Transverse colon (tissue), 4 donors: ENCODE measurements around the gene PLD4. TPM values are rescaled to one million over a fixed set of nuclear protein-coding genes. Genes with fewer than 3 reads are reported as not detected.
"Not testable (repeated sequence)": the region's sequence is repeated elsewhere in the genome, so short reads cannot be mapped to it uniquely, and the experiment has no call there.

Experiments used
- DNase-seq: peaks from one replicate; pipeline ENCODE4 v3.0.0-alpha.2; 2019
- H3K27ac ChIP-seq, 4 donors: fragments of 200-600 bp; sonication (generic); 2 replicates each; pipeline ENCODE4 v1.5.1; 2016 to 2018; ENCODE audit warnings: inconsistent platforms in 4 of 4
- H3K27me3 ChIP-seq: fragments of 200-600 bp; sonication (generic); 2 replicates; pipeline ENCODE4 v1.5.1; 2017; ENCODE audit warnings: inconsistent platforms
- H3K36me3 ChIP-seq, 4 donors: fragments of 200-600 bp; sonication (generic); 2 replicates each; pipeline ENCODE4 v1.5.1; 2017 to 2019; ENCODE audit warnings: inconsistent platforms in 4 of 4
- H3K4me1 ChIP-seq, 4 donors: fragments of 200-600 bp; sonication (generic); 2 replicates each; pipeline ENCODE4 v1.5.1; 2017 to 2020; ENCODE audit warnings: inconsistent platforms in 4 of 4
- H3K4me3 ChIP-seq, 4 donors: fragments of 200-600 bp; sonication (generic); 1 replicate in 1 of 4; 2 replicates in 3 of 4; pipeline versions ENCODE4 v1.5.1 to v1.6.1; 2017 to 2019; ENCODE audit warnings: inconsistent platforms in 4 of 4
- H3K9me3 ChIP-seq, 2 donors: fragments of 200-600 bp; sonication (generic); 2 replicates each; pipeline ENCODE4 v1.5.1; 2017 to 2019; ENCODE audit warnings: inconsistent platforms in 2 of 2
- EP300 ChIP-seq: sonication (generic); formaldehyde crosslinking; IDR thresholded peaks from one replicate; pipeline ENCODE4 v1.6.1; 2017; ENCODE audit warnings: antibody characterized with exemption, low read depth
- POLR2A ChIP-seq: fragments of 450-650 bp; IDR thresholded peaks from one replicate; pipeline ENCODE4 v1.6.1; 2016; ENCODE audit warnings: antibody characterized with exemption, mild to moderate bottlenecking, moderate library complexity
- POLR2AphosphoS5 ChIP-seq, 3 donors: sonication (generic); formaldehyde crosslinking; IDR thresholded peaks; one replicate each; pipeline ENCODE4 v1.6.1; 2016; ENCODE audit warnings: antibody characterized with exemption in 3 of 3
- WGBS, 2 donors: methylation state at CpG; one replicate each; pipeline ENCODE4 v1.1.5; 2018; ENCODE audit warnings: low coverage in 1 of 2; 5-methylcytosine and 5-hydroxymethylcytosine counted together
- in situ Hi-C, 4 donors: fragments of 200-750 bp; cut with MboI; loops; one replicate each; pipeline versions ENCODE4 v1.15.0 to v1.15.1; 2017; ENCODE audit warnings: low sequenced_read_pairs in 3 of 4, low pct_ligation_motif_present in 1 of 4, low pct_unique_long_range_greater_than_20kb in 1 of 4
- intact Hi-C: fragments of 100-400 bp; cut with DNase I; formaldehyde crosslinking; loops from one replicate; pipeline ENCODE4 v1.15.1; 2023; ENCODE audit warnings: low total_unique reads
- total RNA-seq, 4 donors: library from RNA; depleted of rRNA; stranded (reverse); fragments of >200 nt; gene quantifications; one replicate each; pipeline ENCODE4 v1.1.0, GENCODE V29; 2016
- TF ChIP-seq, protein P1 (sequence below), 5 experiments: fragments of 200-600 bp in 3 of 5; fragments of 450-650 bp in 2 of 5; sonication (generic) in 3 of 5; IDR thresholded peaks; 1 replicate in 2 of 5; 2 replicates in 3 of 5; pipeline ENCODE4 v1.5.1; 2016 to 2017; ENCODE audit warnings: antibody characterized with exemption in 5 of 5, inconsistent platforms in 3 of 5, mild to moderate bottlenecking in 2 of 5, moderate library complexity in 1 of 5

Gene PLD4
- total RNA-seq, 4 donors from 2014 or later: 1.1 TPM; not detected in 2

DNA sequence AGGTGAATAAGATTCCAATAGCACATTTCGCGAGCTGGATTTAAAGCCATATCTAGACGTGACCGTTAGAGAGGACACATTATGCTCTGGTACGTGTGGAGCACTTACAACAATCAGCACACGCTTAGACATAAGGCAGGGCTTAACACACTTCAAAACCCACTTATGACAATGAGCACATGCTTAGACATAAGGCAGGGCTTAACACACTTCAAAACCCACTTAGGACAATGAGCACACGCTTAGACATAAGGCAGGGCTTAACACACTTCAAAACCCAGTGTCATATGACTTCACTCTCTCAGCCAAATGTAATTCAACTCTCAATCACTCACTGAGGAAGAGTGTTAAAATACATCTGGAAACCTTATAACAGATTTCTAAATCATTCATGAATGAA lies 11.2 kb upstream of the PLD4 start:
- in situ Hi-C loops: no loop called here
- 84% methylated on average over 6 to 7 of the region's 7 CpGs for WGBS, 2 donors
- Histone ChIP-seq H3K9me3 (peaks cover 0 to 9% of the 10 kb centered on the region in 2 donors), H3K27ac (no peak overlapping the region), H3K4me1 (no peaks in the 10 kb centered on the region), H3K36me3 (no peaks in the 10 kb centered on the region), H3K4me3 (no peak overlapping the region), H3K27me3 (peaks cover 24% of the 10 kb centered on the region)
- TF ChIP-seq EP300 (no peak), POLR2AphosphoS5 (IDR thresholded peaks at IDR 0.05) (no peak), POLR2A (no peak)
- TF ChIP-seq, protein P1, sequence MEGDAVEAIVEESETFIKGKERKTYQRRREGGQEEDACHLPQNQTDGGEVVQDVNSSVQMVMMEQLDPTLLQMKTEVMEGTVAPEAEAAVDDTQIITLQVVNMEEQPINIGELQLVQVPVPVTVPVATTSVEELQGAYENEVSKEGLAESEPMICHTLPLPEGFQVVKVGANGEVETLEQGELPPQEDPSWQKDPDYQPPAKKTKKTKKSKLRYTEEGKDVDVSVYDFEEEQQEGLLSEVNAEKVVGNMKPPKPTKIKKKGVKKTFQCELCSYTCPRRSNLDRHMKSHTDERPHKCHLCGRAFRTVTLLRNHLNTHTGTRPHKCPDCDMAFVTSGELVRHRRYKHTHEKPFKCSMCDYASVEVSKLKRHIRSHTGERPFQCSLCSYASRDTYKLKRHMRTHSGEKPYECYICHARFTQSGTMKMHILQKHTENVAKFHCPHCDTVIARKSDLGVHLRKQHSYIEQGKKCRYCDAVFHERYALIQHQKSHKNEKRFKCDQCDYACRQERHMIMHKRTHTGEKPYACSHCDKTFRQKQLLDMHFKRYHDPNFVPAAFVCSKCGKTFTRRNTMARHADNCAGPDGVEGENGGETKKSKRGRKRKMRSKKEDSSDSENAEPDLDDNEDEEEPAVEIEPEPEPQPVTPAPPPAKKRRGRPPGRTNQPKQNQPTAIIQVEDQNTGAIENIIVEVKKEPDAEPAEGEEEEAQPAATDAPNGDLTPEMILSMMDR (IDR thresholded peaks at IDR 0.05): no peak
- intact Hi-C loops: no loop called here
- no peak for DNase-seq

DNA sequence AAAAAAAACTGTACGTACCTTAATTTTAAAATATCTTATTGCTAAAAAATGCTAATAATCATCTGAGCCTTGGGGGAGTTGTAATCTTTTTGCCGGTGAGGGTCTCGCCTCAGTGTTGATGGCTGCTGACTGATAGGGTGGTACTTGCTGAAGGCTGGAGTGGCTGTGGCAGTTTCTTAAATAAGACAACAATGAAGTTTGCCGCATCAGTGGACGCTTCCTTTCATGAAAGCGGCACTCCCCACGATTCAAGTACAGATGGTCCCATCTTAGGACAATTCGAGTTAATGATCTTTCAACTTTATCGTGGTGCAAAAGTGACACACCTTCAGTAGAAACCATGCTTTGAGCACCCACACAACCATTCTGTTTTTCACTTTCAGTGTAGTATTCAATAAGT lies 7.6 kb upstream of the PLD4 start:
- peaks cover 0 to 4% of the 10 kb centered on the region in 2 donors for H3K9me3 ChIP-seq
- in situ Hi-C loops: no loop called here
- H3K27ac ChIP-seq: no peak overlapping the region
- DNase-seq: no peak
- intact Hi-C loops: no loop called here
- H3K27me3 ChIP-seq: peaks cover 16% of the 10 kb centered on the region
- H3K4me1 ChIP-seq: no peaks in the 10 kb centered on the region
- no peak for TF ChIP-seq POLR2AphosphoS5 (IDR thresholded peaks at IDR 0.05)
- TF ChIP-seq EP300: no peak
- TF ChIP-seq, protein P1 (IDR thresholded peaks at IDR 0.05): no peak
- TF ChIP-seq POLR2A: no peak
- H3K36me3 ChIP-seq: no peaks in the 10 kb centered on the region
- H3K4me3 ChIP-seq: no peak overlapping the region
- 63 to 74% methylated on average over 3 to 9 of the region's 9 CpGs for WGBS, 2 donors

DNA sequence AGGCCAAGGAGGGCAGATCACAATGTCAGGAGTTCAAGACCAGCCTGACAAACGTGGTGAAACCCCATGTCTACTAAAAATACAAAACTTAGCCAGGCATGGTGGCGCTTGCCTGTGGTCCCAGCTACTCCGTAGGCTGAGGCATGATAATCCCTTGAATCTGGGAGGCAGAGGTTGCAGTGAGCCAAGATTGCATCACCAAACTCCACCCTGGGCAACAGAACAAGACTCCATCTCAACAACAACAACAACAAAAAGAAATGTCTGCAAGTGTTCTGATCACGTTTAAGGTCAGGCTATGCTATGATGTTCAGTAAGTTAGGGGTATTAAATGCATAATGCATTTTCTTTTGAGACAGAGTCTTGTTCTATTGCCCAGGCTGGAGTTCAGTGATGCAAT lies 6.7 kb upstream of the PLD4 start:
- DNase-seq: no peak
- Histone ChIP-seq H3K36me3 (no peaks in the 10 kb centered on the region), H3K4me1 (no peaks in the 10 kb centered on the region), H3K4me3 (no peak overlapping the region), H3K9me3 (no peaks in the 10 kb centered on the region), H3K27me3 (peaks cover 13% of the 10 kb centered on the region), H3K27ac (no peak overlapping the region)
- in situ Hi-C loops: no loop called here
- intact Hi-C loops: no loop called here
- TF ChIP-seq POLR2AphosphoS5 (IDR thresholded peaks at IDR 0.05) (no peak), POLR2A (no peak)
- WGBS, 2 donors: 43 to 62% methylated on average over 2 to 4 of the region's 4 CpGs

- H3K27ac ChIP-seq, H3K4me3 ChIP-seq, H3K9me3 ChIP-seq, H3K27me3 ChIP-seq, intact Hi-C loops, in situ Hi-C loops, DNase-seq, H3K4me1 ChIP-seq, H3K36me3 ChIP-seq: not testable (repeated sequence)
- WGBS, 2 donors: 65 to 82% methylated on average over 7 to 12 of the region's 12 CpGs
Measured at GRCh38 chr14:104919152-104919992, 5.3 kb upstream of the PLD4 start.

GRCh38 chr14:104919993-104920315 lies 4.7 kb upstream of the PLD4 start:
- H3K36me3 ChIP-seq: no peaks in the 10 kb centered on the region
- H3K9me3 ChIP-seq: no peaks in the 10 kb centered on the region
- no peak for DNase-seq
- no peaks in the 10 kb centered on the region for H3K4me1 ChIP-seq
- no peak overlapping the region for H3K27ac ChIP-seq
- intact Hi-C loops (no loop called here), in situ Hi-C loops (no loop called here)
- 74% methylated on average over 3 of the region's 3 CpGs; no CpG with 5 or more reads in 1 of the 2 donors for WGBS, 2 donors
- H3K4me3 ChIP-seq: no peak overlapping the region
- H3K27me3 ChIP-seq: peaks cover 4% of the 10 kb centered on the region
- TF ChIP-seq, protein P1 (IDR thresholded peaks at IDR 0.05): no peak
- no peak for TF ChIP-seq EP300
- TF ChIP-seq POLR2A: no peak
- TF ChIP-seq POLR2AphosphoS5 (IDR thresholded peaks at IDR 0.05): no peak
